Transverse colon (tissue), 4 donors: ENCODE data around the gene GRK3. TPM values are rescaled to one million over a fixed set of nuclear protein-coding genes. Genes with fewer than 3 reads are reported as not detected.

Experiments used
- DNase-seq: peaks from one replicate; pipeline ENCODE4 v3.0.0-alpha.2; 2019
- H3K27ac ChIP-seq, 4 donors: fragments of 200-600 bp; sonication (generic); 2 replicates each; pipeline ENCODE4 v1.5.1; 2016 to 2018; ENCODE audit warnings: inconsistent platforms in 4 of 4
- H3K27me3 ChIP-seq: fragments of 200-600 bp; sonication (generic); 2 replicates; pipeline ENCODE4 v1.5.1; 2017; ENCODE audit warnings: inconsistent platforms
- H3K36me3 ChIP-seq, 4 donors: fragments of 200-600 bp; sonication (generic); 2 replicates each; pipeline ENCODE4 v1.5.1; 2017 to 2019; ENCODE audit warnings: inconsistent platforms in 4 of 4
- H3K4me1 ChIP-seq, 4 donors: fragments of 200-600 bp; sonication (generic); 2 replicates each; pipeline ENCODE4 v1.5.1; 2017 to 2020; ENCODE audit warnings: inconsistent platforms in 4 of 4
- H3K4me3 ChIP-seq, 4 donors: fragments of 200-600 bp; sonication (generic); 1 replicate in 1 of 4; 2 replicates in 3 of 4; pipeline versions ENCODE4 v1.5.1 to v1.6.1; 2017 to 2019; ENCODE audit warnings: inconsistent platforms in 4 of 4
- H3K9me3 ChIP-seq, 2 donors: fragments of 200-600 bp; sonication (generic); 2 replicates each; pipeline ENCODE4 v1.5.1; 2017 to 2019; ENCODE audit warnings: inconsistent platforms in 2 of 2
- EP300 ChIP-seq: sonication (generic); formaldehyde crosslinking; IDR thresholded peaks from one replicate; pipeline ENCODE4 v1.6.1; 2017; ENCODE audit warnings: antibody characterized with exemption, low read depth
- POLR2A ChIP-seq: fragments of 450-650 bp; IDR thresholded peaks from one replicate; pipeline ENCODE4 v1.6.1; 2016; ENCODE audit warnings: antibody characterized with exemption, mild to moderate bottlenecking, moderate library complexity
- POLR2AphosphoS5 ChIP-seq, 3 donors: sonication (generic); formaldehyde crosslinking; IDR thresholded peaks; one replicate each; pipeline ENCODE4 v1.6.1; 2016; ENCODE audit warnings: antibody characterized with exemption in 3 of 3
- WGBS, 2 donors: methylation state at CpG; one replicate each; pipeline ENCODE4 v1.1.5; 2018; ENCODE audit warnings: low coverage in 1 of 2; 5-methylcytosine and 5-hydroxymethylcytosine counted together
- in situ Hi-C, 4 donors: fragments of 200-750 bp; cut with MboI; loops; one replicate each; pipeline versions ENCODE4 v1.15.0 to v1.15.1; 2017; ENCODE audit warnings: low sequenced_read_pairs in 3 of 4, low pct_ligation_motif_present in 1 of 4, low pct_unique_long_range_greater_than_20kb in 1 of 4
- intact Hi-C: fragments of 100-400 bp; cut with DNase I; formaldehyde crosslinking; loops from one replicate; pipeline ENCODE4 v1.15.1; 2023; ENCODE audit warnings: low total_unique reads
- total RNA-seq, 4 donors: library from RNA; depleted of rRNA; stranded (reverse); fragments of >200 nt; gene quantifications; one replicate each; pipeline ENCODE4 v1.1.0, GENCODE V29; 2016
- TF ChIP-seq, protein P1 (sequence below), 5 experiments: fragments of 200-600 bp in 3 of 5; fragments of 450-650 bp in 2 of 5; sonication (generic) in 3 of 5; IDR thresholded peaks; 1 replicate in 2 of 5; 2 replicates in 3 of 5; pipeline ENCODE4 v1.5.1; 2016 to 2017; ENCODE audit warnings: antibody characterized with exemption in 5 of 5, inconsistent platforms in 3 of 5, mild to moderate bottlenecking in 2 of 5, moderate library complexity in 1 of 5

Gene GRK3
- total RNA-seq, 4 donors from 2014 or later: 1.6 to 7.9 (median 4.2) TPM

DNA sequence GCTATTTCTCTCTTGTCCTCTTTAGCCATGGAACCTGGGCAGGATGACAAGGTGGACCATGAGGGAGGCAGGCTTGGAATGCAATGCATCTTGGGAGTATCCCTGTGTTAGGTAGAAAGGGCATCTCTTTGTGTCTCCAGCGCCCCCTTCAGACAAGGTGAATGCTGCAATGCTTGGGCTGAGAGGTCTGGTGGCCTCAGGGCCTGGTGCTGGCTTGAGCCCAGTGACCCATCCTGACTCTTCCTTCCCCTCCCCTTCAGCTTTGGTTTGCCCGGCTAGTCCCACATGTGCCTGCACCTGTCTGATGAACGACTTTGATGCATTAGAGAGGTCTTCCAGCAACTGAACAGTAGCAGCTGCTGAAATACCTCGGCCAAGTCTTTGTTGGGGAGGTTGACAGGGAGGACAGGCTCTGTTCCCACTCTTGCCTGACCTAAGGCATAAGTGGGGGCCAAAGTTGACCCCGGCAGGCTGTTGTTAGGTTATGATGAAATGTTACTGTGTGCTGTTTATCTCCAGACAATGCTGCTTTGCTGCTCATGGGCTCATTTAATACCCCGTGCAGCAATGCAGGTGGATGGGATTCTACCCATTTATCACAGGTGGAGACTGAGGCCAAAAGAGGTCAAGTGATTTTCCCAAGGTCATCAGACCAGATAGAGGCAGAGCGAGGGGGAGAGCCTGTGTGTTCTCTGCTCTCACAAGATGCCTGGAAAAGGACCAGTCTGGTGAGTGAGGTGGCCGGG is 200.0 kb downstream of the GRK3 start:
- Histone ChIP-seq H3K9me3 (no peaks in the 10 kb centered on the region), H3K4me1 (no peaks in the 10 kb centered on the region), H3K36me3 (no peaks in the 10 kb centered on the region), H3K4me3 (no peak overlapping the region), H3K27me3 (no peaks in the 10 kb centered on the region), H3K27ac (no peak overlapping the region)
- no peak for DNase-seq
- WGBS, 2 donors: 64 to 67% methylated on average over 1 to 8 of the region's 8 CpGs
- in situ Hi-C loops: loop anchor here in 1 of 4 donors (25.0 kb wide), 1 partner anchor 302 kb away; no protein-coding TSS in a partner anchor
- TF ChIP-seq POLR2AphosphoS5 (IDR thresholded peaks at IDR 0.05) (no peak), POLR2A (no peak), EP300 (no peak)
- TF ChIP-seq, protein P1, sequence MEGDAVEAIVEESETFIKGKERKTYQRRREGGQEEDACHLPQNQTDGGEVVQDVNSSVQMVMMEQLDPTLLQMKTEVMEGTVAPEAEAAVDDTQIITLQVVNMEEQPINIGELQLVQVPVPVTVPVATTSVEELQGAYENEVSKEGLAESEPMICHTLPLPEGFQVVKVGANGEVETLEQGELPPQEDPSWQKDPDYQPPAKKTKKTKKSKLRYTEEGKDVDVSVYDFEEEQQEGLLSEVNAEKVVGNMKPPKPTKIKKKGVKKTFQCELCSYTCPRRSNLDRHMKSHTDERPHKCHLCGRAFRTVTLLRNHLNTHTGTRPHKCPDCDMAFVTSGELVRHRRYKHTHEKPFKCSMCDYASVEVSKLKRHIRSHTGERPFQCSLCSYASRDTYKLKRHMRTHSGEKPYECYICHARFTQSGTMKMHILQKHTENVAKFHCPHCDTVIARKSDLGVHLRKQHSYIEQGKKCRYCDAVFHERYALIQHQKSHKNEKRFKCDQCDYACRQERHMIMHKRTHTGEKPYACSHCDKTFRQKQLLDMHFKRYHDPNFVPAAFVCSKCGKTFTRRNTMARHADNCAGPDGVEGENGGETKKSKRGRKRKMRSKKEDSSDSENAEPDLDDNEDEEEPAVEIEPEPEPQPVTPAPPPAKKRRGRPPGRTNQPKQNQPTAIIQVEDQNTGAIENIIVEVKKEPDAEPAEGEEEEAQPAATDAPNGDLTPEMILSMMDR (IDR thresholded peaks at IDR 0.05): no peak
- intact Hi-C loops: no loop called here

- intact Hi-C loops (no loop called here), in situ Hi-C loops (loop anchor here in 1 of 4 donors (25.0 kb wide), 1 partner anchor 303 kb away; no protein-coding TSS in a partner anchor)
- no peaks in the 10 kb centered on the region for H3K4me1 ChIP-seq
- H3K27ac ChIP-seq: no peak overlapping the region
- H3K36me3 ChIP-seq: no peaks in the 10 kb centered on the region
- no peak for DNase-seq
- H3K4me3 ChIP-seq: no peak overlapping the region
- 95% methylated on average over 2 of the region's 2 CpGs; no CpG with 5 or more reads in 1 of the 2 donors for WGBS, 2 donors
- H3K9me3 ChIP-seq: no peaks in the 10 kb centered on the region
- no peak for TF ChIP-seq POLR2A
- H3K27me3 ChIP-seq: no peaks in the 10 kb centered on the region
Observed at GRCh38 chr22:25765016-25765367, 200.5 kb downstream of the GRK3 start.

- H3K27ac ChIP-seq: no peak overlapping the region
- intact Hi-C loops (no loop called here), in situ Hi-C loops (loop anchor here in 1 of 4 donors (25.0 kb wide), 1 partner anchor 304 kb away; no protein-coding TSS in a partner anchor)
- H3K27me3 ChIP-seq: no peaks in the 10 kb centered on the region
- H3K9me3 ChIP-seq: no peaks in the 10 kb centered on the region
- 89 to 100% methylated on average over 1 to 4 of the region's 4 CpGs for WGBS, 2 donors
- TF ChIP-seq, protein P1 (IDR thresholded peaks at IDR 0.05): no peak
- no peak for TF ChIP-seq POLR2AphosphoS5 (IDR thresholded peaks at IDR 0.05)
- H3K4me1 ChIP-seq: no peaks in the 10 kb centered on the region
- H3K36me3 ChIP-seq: no peaks in the 10 kb centered on the region
- no peak for DNase-seq
- no peak overlapping the region for H3K4me3 ChIP-seq
Observed at GRCh38 chr22:25765801-25766200, 201.3 kb downstream of the GRK3 start.

DNA sequence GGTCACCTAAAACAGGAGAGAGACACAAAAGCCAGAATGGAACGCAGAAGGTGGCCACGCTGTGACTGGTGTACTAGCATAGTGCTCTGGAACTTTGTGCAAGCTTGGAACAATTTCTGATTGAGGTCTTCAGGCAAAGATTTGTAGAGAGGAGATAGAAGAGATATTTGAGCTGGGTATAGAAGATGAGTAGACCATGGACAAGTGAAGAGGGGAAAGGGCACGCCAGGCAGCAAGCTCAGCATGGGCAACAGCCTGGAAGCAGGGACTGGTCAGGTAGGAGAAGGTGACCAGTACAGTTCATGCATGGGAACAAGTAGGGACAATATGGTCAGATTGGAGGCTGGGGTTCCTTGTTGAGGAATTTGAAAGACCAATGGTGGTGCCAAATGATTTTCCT is 201.9 kb downstream of the GRK3 start:
- intact Hi-C loops (no loop called here), in situ Hi-C loops (loop anchor here in 1 of 4 donors (25.0 kb wide), 1 partner anchor 304 kb away; no protein-coding TSS in a partner anchor)
- TF ChIP-seq POLR2A (no peak), POLR2AphosphoS5 (IDR thresholded peaks at IDR 0.05) (no peak), EP300 (no peak)
- TF ChIP-seq, protein P1 (IDR thresholded peaks at IDR 0.05): no peak
- Histone ChIP-seq H3K27ac (no peak overlapping the region), H3K36me3 (no peaks in the 10 kb centered on the region), H3K9me3 (no peaks in the 10 kb centered on the region), H3K4me3 (no peak overlapping the region), H3K4me1 (no peaks in the 10 kb centered on the region), H3K27me3 (no peaks in the 10 kb centered on the region)
- DNase-seq: no peak
- 90 to 94% methylated on average over 3 of the region's 3 CpGs for WGBS, 2 donors
